Activated CD8-positive, alpha-beta memory T cell treated with anti-CD3 and anti-CD28 coated beads, Interleukin-2, amount 50 U/mL, for 24 hours (primary cell): ENCODE results near the gene LPAR1.

Source experiments
- DNase-seq: peaks from one replicate; pipeline ENCODE4 v3.0.0-alpha.2; 2020; ENCODE audit errors: extremely low read depth

The LPAR1 gene

DNA sequence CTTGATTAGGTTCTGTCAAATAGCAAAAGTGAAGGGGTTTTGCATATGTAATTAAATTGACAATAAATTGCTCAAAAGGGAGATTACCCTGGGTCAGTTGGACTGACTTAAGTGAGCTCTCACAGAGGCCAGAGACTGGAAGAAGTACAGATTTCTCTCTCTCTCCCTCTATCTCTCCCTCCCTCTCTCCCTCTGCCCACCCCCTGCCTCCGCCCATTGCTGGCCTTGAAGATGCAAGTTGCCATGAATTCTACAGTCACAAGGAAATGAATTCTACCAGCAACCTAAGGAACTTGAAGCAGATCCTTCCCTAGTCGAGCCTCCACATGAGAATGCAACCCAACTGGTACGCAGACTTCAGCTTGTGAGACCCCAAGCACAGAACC lies 119.2 kb downstream of the LPAR1 start:
- no peak for DNase-seq

DNA sequence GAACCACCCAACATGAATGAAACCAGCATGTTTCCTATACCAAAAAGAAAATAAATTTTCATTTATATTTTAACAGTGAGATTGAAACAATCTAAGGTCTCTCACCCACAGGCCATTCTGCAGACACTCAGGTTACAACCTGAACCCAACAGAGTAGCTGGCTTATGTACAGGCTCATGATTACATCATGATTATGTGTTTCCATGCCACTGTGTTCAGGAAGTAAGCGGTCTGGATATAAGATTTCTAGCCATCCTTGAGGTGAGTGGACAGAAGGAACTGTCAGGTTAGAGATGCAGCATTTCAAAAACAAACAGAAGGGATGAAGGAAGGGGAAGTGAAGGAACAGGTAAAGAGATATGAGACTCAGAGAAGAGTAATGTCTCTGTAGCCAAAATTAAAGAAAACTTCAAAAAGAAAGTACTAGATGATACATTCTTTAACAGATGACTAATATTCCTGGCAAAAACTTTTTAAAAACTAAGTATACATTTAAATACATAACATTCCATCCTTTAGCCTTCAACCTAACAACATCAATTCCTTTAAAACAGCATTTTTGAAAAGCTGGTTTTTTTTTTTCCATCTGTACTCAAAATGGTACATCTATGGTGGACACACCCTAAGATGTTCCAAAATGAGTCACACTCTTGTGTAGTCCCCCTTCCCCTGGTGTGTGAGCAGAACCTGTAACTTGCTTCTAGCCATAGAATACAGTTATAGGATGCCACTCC lies 119.8 kb downstream of the LPAR1 start:
- no peak for DNase-seq

DNA sequence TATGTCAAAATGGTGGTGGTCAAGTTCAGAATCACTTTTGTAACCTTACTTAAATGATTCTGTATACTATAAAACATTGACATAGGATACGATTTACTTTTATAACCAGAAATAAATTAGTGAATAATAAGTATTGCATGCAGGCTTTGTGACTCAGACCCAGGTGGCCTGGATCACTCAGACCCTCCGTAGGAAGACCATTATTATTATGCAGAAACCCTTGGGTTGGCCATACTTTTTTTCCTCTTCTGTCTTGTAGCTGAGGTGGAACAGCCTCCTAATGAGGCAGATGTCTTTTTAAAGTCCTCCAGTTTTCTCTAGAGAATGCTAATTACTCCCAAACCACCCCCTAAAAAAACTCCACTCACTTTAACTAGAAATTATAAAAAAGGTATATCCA lies 121.9 kb downstream of the LPAR1 start:
- DNase-seq: no peak

DNA sequence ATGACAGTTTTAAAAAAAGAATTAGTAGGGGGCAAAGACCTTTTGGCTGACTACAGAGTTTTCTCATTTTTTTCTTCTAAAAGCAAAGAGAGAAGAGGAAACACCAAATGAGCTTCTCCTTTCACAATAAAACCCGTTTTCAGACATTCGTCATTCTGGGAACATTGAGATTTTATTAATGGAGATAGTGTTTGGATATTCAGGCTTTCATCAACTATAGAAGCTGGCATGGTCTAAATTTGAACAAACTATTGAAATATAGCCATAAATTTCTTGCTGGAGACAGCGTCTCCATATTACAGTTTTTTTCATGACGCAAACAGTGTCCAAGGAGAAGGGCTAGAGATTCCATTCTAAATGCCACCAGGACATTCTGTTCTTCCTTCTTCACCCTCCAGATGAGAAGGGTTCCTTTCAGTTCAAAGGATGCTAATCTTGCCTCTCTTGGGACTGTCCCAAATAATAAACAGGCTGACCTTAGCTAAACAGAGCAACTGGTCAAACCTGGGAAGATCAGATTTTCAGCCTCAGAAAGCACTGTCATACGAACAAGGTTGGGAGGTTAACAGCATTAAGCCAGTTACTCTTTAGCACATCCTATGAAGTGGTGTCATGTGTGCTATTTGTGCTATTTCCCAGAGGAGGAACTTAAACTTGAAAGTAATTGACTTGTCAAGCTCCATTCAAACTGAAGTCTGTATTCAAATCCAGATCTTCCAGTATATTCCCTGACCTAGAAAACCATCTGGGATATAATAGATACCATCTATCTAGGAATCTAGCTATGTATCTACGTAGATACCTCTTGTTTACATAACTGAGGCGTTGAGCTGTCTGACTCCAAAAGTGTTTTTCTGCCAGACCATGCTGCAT lies 125.6 kb downstream of the LPAR1 start:
- no peak for DNase-seq

DNA sequence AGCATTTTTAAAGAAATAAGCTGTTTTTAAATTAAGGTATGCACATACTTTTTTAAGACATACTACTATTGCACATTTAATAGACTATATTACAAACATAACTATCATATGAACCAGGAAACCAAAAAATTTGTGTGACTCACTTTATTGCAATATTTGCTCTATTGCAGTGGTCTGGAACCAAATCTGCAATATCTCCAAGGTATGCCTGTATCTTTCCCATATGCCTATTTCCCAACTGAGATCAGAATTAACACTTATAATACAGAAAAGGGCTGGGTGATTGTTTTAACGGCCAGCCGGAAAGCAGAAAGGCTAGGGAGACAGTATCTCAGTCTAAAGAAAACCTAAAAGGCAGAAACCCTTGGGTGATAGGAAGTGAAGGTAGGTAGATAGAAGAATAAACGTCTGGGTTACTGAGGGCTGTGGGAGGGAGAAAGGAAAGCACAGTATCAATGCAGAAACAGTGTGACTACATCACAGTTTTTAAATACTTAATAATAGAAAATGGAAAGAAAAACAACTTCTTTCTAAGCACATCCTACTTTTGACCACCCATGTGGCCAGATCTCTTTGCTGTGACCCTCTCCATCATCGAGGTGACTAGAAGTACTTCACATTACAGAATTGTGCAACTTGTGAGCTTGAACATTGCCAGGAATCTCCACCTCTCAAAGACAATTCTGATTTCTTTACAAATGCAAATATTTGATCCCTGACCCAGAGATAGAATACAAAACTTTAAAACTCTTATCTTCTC lies 126.4 kb downstream of the LPAR1 start:
- DNase-seq: no peak

DNA sequence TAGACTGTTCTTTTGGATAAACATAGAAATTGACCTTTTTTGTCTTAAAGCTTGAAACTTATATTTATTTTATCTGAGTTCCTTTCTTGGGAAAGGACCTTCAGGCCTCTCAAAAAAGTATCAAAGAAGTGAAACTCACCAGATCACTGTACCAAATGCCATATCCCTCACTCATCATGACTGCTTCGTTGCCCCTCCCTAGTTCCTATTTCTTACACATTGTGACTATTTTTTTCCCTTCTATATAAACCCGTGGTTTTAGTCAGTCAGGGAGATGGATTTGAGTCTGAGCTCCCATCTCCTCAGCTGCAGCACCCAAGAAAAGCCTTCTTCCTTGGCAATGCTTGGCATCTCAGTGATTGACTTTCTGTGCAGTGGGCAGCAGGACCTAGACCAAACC lies 129.4 kb downstream of the LPAR1 start:
- DNase-seq: no peak

DNA sequence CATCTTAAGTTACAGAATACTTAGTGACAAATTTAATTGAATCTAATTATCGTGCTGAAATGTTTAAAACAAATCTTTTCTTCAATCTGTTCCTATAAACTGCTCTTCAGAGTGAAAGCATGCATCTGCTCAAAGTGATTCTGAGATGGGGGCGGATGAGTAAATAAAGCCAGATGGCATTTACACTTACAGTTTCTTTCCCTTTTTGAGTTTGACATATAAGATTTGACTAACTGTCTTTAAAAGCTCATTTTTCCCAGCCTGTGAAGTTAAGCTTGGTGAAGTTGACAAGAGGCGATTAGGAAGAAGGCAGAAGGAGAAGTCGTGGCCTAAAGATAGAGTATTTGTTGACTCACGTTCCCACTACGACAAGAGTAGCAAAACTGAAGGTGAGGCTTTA lies 137.4 kb downstream of the LPAR1 start:
- DNase-seq: no peak

DNA sequence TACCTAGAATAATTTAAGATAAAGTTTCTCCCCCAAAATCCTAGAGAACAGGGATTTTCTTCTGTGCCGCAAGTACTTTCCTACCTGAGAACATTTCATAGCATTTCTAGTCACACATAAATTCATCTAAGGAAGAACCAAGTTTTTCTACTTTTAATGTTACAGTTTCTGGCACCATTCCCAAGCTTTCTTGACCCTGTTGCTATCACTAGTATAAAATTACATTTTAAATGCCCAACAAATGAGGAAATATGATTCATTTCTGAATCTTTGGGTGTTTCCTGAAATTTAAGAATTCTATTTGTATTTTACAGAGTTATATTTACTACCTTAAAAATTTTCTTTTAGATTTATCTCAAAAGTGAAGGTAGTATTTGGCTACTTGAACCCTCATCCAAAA lies 137.8 kb downstream of the LPAR1 start:
- DNase-seq: no peak

DNA sequence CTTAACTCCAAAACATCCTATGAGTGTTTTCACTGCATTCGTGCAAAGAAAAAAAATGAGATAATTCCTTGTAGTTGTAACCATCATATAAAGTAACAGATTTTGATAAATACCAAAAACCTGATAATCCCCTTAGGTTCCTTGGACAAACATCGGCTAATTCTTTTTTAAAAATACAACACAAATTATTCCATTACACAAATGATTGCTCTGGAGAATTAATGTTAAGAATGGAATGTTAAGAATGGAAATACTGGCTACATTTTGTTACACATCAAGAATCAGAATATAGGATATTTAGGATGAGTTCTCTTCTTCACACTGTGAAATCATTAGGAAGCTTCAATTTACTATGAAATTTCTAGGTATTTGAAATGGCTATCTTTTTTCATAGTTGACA lies 139.4 kb downstream of the LPAR1 start:
- DNase-seq: no peak

DNA sequence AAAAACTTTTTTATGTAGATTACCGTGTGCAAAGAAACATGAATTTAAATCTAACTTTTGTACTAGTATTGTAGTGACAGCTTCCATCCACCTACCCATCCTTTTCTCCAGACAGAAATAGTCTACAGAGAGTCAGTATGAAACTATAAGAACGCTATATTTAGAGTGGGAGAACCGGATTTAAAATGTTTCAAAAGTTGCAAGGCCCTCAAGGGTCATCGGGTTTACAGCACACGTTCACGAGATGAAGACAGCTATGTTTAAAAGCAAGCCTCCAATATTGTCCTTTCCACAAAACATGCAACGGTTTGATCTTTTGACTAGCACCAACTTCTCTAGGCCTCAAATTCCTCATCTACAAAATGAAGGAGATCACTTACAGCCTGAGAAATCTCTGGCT lies 139.9 kb downstream of the LPAR1 start:
- DNase-seq: no peak

DNA sequence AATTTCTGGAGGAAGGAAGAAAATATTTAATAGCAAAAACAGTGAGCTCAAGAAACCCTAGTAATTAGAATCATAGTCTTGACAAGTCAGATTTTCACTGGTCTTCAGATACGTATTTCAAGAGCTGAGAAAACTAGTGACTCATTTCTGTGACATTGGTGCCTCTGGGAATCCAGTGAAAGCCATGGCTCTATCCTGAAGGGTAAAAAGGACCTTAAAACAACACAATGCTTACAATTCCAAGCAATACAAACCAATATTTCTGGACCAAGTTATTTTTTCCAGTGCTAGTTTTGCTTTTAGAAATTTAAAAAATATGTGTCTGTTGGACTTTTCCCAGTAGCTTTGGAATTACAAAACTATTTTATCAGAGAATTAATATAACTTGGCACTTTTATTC lies 140.3 kb downstream of the LPAR1 start:
- DNase-seq: no peak

DNA sequence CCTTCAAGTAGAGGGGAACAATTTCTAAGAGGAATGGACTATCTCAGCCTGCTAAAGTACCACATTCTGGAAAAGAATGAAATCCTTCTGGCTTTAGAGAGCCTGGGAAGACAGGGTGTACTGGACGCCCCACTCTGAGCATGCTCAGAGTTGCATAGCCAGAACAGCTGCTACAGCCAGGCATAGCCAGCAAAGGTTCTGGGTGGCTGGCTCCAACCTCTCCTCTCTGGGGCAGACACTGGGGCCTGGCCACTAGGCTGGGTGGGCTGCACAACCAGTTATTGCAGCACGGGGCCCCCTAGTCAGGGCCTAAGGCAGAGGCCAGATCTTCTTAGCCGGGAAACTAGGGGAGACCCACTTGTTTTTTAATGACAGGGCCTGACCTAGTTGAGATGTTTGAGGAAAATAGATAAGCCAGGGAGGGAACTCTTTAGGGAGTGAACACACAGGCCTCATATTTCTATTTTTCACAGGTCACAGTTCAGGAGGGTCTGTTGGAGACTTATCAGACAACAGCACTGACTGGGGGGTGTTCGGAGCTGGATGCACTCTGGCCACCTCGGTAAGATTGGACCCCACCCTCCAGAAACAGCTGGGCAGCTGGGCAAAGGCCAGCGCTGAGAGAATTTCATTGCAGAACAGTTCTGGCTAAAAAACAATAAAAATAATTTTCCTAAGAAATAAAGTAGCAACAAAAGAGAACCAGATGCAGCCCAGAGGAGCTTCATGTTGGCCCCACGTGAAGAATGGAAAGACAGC lies 142.9 kb downstream of the LPAR1 start:
- no peak for DNase-seq

DNA sequence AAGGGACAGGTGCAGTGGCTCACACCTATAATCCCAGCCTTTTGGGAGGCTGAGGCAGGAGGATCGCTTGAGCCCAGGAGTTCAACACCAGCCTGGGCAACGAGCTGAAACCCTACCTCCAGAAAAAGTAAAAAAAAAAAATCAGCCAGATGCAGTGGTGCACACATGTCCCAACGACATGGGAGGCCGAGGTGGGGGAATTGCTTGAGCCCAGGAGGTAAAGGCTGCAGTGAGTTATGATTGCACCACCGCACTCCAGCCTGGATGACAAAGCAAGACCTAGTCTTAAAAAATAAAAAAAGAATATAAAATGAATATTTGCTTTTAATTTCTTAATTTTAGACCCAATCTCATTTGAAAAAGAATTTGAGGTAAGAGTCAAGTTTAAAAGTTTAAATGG lies 143.5 kb downstream of the LPAR1 start:
- no peak for DNase-seq

DNA sequence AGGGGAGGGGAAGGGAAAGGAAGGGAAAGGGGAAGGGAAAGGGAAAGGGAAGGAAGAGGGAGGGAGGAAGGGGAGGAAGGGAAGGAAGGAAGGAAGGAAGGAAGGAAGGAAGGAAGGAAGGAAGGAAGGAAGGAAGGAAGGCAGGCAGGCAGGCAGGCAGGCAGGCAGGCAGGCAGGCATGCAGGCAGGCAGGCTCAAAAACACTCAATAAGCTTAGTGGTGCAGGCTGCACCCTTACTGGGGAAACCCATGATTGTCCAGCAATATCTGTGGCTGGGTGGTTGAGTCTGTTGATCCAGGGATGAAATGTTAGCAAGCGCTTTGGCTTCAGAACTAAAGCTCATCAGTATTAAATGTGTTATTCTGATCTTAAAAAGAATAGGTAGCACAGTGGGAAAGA lies 145.6 kb downstream of the LPAR1 start:
- DNase-seq: no peak

DNA sequence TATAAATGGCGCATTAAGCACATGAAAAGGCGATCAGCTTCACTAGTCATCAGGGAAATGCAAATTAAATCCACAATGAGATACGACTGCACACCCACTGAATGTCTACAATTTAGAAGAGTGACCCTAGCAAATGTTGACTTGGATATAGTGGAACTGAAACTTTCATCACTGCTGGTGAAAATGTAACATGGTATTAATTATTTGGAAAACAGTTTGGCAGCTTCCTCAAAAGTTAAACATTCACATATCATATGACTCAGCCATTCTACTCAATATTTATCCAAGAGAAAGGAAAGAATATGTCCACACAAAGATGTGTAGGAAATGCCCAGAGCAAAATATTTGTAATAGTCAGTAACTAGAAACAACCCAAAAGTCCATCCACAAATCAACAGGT lies 146.5 kb downstream of the LPAR1 start:
- DNase-seq: no peak

DNA sequence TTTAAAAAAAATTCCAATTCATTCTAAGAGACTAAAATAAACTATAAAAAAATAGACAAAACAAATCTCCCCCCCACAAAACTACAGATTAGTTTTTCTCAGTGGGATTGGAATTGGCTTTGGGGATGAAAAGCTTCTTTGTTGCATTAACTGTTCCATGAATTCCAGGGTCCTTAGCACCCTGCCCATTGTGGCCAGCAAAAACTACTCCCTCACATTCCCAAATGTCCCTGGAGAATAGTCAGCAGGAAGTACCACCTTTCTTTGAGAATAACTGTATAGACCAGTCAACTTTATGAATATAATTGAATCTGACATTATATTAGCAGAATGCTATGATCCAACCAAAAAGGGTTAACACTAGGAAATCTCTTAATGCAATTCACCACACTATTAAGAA lies 147.9 kb downstream of the LPAR1 start:
- DNase-seq: no peak

DNA sequence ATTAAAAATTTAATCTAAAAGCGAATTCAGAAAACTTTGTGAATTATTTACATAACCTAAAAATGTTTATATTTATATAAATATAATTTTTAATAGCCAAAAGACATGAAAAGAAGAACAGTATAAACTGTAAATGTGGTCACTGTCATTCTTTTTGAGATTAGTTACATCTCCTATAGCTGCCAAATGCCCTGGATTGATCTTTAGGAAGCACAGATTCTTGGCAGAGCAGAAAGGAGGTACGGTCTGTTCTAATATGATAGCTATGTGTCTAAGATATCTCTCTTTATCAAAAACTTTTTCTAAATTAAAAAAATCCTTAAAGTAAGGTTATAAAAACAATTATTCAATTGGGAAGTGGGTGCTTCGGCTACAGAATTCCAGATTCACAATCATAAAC lies 151.0 kb downstream of the LPAR1 start:
- DNase-seq: no peak

DNA sequence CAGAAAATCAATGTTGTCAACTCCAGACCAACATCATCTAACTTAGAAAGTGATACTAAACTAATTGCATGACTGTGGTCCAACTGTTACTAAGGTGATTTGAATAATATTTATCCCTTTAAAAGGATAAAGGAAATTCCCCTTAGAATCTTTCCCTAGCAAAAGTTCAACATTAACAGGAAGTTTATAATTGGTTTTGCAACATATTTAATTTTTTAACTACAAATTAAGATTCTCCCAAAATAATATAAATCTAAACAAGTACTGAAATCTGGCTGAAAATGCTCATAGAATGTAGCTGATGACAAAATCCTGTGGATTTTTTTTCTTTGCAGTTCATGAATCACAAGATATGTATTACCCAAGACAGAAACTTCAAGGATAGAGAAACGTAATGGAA lies 151.4 kb downstream of the LPAR1 start:
- no peak for DNase-seq

DNA sequence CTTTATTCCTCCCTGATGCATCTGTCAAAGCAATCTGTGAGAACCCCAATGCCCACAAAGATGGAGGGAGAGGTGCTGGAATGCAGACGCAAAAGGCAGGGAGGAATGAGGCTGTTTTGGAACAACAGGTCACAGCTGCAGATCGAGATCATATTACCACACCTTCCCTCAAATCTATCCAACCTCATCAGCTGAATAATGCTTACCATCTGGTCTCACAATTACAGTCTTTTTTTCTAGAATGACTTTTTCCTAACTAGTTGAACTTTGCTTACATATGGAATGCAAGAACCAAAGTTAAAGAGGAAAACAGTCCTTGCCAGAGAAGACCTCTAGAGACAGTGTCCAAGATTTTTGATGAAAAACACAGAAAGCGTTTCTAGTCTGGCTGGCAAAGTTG lies 158.1 kb downstream of the LPAR1 start:
- no peak for DNase-seq

DNA sequence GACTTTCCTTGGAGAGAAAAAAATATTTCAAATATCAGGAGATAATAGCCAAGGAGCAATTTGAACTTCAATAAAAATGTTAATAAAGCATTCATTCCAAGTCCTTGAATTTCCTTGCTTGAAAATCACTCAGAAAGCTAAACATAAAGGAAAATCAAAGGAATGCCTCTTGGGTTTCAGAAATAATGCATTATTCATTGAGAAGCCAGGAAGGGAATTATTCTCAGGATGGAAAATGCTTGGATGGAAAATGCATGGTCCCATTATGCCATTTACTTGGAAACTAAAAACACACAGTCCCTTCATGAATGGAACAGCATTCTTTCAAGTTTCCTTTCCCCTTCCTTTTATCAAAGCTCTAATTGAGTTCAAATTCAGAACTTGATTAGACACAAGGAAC lies 160.9 kb downstream of the LPAR1 start:
- no peak for DNase-seq

DNA sequence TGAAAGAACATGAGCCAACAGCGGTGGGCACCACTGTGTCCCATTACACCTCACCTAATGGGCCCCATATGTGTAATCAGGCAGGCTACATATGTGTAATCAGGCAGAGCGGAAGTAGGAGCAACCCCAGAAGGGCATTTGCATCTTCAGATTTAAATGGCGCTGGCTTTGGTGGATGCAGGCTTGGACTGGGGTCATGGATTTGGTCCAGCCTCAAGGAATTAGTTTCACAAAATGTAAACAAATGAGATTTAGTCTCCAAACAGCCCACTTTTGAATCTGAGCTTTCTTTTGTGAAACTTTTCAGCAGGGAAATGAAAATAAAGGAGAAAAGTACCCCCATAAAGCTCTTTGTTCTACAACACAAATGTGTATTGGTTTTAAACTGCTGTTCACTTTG lies 161.3 kb downstream of the LPAR1 start:
- no peak for DNase-seq
